GM21367 (cell line): ENCODE measurements around the gene MEX3A.
"Not testable (repeated sequence)": the region's sequence is repeated elsewhere in the genome, so short reads cannot be mapped to it uniquely, and the experiment has no call there.

Source experiments
- ATAC-seq: cut with Tn5 transposase; IDR thresholded peaks from one replicate; pipeline ENCODE4 v1.9.1; 2021; ENCODE audit not compliant: unreplicated experiment

The MEX3A gene

DNA sequence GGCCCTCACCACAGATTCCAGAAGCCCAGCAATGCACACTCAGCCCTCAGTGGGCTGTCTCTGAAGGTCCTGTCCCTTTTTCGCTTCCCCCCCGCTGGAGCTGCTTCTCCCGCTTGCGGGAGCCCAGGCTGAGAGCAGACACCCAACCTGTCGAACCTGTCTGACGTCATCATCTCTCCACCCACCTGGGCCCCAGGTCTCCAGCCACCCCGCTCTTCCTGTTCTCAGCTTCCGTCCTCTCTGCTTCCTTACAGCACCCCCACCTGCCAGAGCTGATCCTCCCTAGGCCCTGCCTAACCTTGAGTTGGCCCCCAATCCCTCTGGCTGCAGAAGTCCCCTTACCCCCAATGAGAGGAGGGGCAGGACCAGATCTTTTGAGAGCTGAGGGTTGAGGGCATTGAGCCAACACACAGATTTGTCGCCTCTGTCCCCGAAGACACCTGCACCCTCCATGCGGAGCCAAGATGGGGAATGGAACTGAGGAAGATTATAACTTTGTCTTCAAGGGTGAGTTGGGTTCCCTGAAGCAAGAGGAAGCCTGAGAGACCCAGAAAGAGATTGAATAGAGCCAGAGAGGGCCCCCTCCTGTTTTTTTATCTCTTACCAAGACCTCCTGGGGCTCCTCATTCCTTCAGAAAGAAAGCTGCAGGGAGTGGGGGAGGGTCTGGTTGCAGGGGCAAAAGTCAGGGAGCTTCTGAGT lies 21.2 kb downstream of the MEX3A start, which contains the start of gene RAB25:
Gene RAB25, plus strand, starts transcription at position 224 of the 700 bp plus-strand sequence. Its CDS starts 241 bp downstream, at position 465.
- ATAC-seq, result no peak

GRCh38 chr1:156056326-156056849 lies 25.9 kb downstream of the MEX3A start:
- no peak for ATAC-seq

DNA sequence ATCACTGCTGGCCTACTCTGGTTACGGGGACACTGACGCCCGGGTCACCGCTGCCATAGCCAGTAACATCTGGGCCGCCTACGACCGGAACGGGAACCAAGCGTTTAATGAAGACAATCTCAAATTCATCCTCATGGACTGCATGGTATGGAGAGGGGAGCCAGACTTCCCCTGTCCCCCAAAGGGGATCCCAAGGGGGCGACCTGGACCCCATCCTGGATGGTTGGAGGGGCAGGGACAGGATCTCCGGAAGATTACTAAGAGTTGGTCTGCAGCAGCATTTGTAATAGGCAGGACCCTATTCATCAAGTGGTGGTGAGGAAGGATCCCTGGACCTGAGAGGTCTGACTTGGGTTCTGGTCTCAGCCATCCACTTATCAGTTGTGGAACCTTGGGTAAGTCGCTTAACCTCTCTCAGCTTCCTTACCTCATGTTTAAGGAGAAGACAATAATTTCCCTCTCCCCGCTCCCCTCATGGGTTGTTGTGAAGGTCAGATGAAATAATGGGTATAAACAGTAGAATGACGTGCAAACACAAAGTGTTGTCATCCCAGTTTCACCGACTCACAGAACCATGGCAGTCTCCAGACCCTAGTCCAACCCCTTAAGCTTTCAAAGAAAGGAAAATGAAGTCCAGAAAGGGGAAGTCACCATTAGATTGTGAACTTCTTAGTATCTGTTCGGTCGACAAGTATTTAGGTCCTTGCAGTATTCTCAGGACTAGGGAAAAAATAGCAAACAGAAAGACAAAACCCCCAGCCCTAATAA lies 26.8 kb downstream of the MEX3A start:
- no peak for ATAC-seq

GRCh38 chr1:156054500-156055280 lies 27.6 kb downstream of the MEX3A start, which contains the start of gene LAMTOR2:
Gene LAMTOR2 (plus strand): TSS chr1:156054782. CDS start chr1:156054890, 108 bp downstream.
- ATAC-seq, result peak; percentile 60

GRCh38 chr1:156053768-156054499 lies 28.3 kb downstream of the MEX3A start, which contains the start of gene UBQLN4:
Gene UBQLN4 (minus strand): TSS chr1:156053798. CDS start chr1:156053701, 97 bp downstream.
- no peak for ATAC-seq

GRCh38 chr1:156052862-156053767 lies 29.1 kb downstream of the MEX3A start:
- no peak for ATAC-seq

- ATAC-seq, result no peak
These were observed 31.1 kb downstream of the MEX3A start for GRCh38 chr1:156051011-156051725.

GRCh38 chr1:156050376-156050775 lies 31.9 kb downstream of the MEX3A start:
- ATAC-seq, result no peak

GRCh38 chr1:156048663-156049258 lies 33.5 kb downstream of the MEX3A start:
- ATAC-seq, result no peak

- no peak for ATAC-seq
These were observed 37.2 kb downstream of the MEX3A start for GRCh38 chr1:156045076-156045475.

DNA sequence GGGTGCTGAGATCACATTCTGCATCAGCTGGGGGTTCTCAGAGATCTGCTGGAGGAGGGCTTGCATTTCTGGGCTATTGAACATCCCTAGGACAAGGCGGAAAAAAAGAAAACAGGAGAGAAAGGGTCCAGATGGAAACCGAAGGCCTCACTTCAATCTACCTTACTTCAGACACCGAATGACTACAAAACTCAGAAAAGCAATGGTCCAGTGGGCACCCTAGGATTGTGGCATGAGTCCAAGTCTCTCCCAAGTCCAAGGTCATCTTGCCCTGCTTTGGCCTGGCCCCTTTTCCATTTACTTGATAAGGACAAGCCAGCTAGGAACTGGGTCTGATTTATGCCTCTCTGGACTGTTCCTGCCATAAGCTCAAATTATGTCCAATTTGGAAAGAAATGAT lies 39.4 kb downstream of the MEX3A start:
- no peak for ATAC-seq

GRCh38 chr1:156034991-156035390 lies 47.3 kb downstream of the MEX3A start:
- not testable (repeated sequence) for ATAC-seq

DNA sequence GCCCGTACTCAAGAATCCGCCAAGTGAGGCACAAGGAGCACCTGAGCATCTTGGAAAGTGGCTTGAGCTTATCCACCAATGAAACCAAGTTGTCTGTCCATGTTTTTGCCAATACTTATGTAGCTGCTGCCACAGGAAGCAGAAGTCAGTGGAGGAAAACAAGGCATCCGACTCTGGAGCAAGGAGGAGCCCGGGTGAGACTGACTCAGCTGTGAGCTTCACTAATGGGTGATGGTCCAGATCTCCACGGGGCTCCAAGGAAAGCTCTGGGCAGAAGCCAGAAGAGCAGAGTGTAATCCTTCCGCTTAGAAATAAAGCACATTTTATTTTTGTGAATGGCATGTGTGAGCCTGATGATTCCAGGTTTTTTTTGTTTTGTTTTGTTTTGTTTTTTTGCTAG lies 49.3 kb downstream of the MEX3A start:
- no peak for ATAC-seq

GRCh38 chr1:156026588-156026987 lies 55.7 kb downstream of the MEX3A start:
- ATAC-seq, result no peak

GRCh38 chr1:156025876-156026275 lies 56.4 kb downstream of the MEX3A start:
- no peak for ATAC-seq

DNA sequence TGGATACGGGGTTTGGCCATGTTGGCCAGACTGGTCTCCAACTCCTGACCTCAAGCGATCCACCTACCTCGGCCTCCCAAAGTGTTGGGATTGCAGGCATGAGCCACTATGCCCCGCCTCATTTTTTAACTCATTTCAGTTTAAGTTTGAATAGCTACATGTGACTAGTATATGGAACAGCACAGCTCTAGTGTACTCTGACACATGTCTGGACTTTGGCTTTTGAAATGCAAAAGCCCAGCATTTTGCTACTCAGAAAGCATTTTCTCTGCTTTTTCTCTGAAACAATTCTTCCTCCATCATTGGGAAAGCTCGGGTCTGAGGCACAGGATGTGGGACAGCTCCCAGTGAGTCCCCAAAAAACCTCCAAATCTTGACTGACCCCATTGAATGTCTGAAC lies 57.5 kb downstream of the MEX3A start:
- ATAC-seq, result no peak
